HG03565 (cell line): Measurements from ENCODE around the gene TBCEL.
"Not testable (repeated sequence)": the region's sequence is repeated elsewhere in the genome, so short reads cannot be mapped to it uniquely, and the experiment has no call there.

Experiments used
- ATAC-seq: cut with Tn5 transposase; IDR thresholded peaks from one replicate; pipeline ENCODE4 v1.9.1; 2021; ENCODE audit warnings: mild to moderate bottlenecking, moderate library complexity; ENCODE audit not compliant: unreplicated experiment

TBCEL gene

GRCh38 chr11:121029153-121029552 lies 5.3 kb downstream of the TBCEL start:
- ATAC-seq: no peak

DNA sequence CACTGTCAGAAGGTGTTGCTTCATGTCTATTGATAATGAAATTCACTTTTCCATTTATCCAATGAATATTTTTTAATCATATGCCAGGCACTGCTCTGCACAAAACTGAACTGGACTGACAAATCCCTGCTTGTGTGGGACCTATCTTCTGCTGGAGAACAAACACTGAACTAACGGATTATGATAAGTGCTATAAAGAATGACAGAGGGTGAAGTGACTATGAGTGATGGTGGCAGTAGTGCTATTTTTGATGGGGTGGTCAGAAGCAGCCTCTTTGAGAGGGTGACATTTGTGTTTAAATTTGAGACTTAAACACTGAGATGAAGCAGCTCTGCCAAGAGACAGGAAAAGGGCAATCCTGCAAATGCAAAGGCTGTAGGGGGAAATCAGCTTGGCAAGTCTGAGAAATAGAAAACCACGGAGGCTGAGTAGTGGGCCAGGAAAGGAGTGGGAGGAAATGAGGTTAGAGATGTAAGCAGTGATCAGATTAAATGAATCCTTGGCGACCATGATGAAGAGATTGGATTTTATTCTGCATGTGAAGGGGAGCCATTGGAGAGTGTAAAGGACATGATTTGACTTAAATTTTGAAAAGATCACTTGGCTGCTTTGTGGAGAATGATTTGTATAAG lies 6.0 kb downstream of the TBCEL start:
- ATAC-seq: no peak

- ATAC-seq: no peak
Observed at GRCh38 chr11:121031167-121031566, 7.3 kb downstream of the TBCEL start.

DNA sequence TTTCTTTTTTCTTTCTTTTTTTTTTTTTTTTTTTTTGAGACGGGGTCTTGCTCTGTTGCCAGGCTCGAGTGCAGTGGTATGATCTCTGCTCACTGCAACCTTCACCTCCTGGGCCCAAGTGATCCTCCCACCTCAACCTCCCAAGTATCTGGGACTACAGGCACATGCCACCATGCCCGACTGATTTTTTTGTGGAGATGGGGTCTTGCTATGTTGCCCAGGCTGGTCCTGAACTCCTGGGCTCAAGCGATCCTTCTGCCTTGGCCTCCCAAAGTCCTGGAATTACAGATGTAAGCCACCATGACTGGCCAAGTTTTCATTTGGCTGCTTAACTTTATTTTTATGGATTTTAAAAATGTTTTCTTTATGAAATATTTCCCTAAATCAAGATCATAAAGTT lies 7.7 kb downstream of the TBCEL start:
- not testable (repeated sequence) for ATAC-seq

GRCh38 chr11:121032546-121032945 lies 8.6 kb downstream of the TBCEL start:
- no peak for ATAC-seq

- no peak for ATAC-seq
Observed at GRCh38 chr11:121033635-121034034, 9.7 kb downstream of the TBCEL start.

- no peak for ATAC-seq
Observed at GRCh38 chr11:121035169-121035755, 11.4 kb downstream of the TBCEL start.

- ATAC-seq: no peak
Observed at GRCh38 chr11:121035780-121036179, 11.9 kb downstream of the TBCEL start.

DNA sequence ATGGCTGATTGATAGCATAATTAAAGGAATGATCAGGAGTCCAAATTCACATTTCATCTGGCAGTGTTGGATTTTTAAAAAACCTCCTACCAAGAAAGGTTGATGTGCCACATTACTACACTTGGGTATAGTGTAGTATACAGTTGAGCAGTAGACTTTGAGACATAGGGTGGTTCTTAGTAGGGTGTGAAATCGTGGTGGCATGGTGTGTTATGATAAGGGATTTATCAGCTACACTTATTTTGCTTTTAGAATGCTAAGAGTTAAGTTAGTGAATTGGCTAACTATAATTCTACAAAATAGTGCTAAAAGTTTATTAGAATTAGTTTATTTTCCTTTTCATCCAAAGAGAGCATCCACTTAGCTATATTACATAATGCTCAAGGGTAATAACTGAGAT lies 13.1 kb downstream of the TBCEL start:
- no peak for ATAC-seq

DNA sequence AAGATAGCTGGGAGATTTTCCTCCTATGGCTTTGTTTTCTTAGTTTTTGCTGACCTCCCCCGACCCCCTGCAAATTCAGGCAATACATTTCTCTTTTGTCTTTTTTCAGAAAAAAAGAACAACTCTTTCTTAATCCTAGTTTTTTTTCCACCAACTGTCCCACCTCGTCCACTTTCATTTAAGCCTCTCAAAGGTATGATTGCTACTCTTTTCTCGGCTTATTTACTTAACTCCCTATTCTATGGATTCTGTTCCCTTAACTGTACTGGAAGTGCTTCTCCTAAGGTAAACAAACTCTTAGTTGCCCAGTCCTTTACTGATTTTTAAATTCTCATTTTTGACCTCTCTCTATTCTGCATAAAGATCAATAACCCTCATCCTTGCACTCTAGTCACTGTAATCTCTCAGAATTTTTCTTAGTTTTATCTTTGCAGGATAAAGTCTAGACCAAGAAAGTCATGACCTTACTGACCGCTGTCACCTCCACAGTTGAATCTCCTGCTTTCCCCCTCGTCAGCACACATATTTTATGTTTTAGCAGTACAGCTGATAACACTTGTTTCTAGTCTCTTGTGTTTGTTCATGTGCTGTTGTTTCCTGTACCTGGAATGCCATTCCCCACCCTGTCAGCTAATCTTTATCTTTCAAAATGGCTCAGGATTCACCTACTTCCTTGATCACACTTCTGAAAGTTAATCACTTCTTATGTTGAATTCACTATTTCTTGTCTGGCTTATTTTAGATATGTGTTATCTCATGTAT lies 14.9 kb downstream of the TBCEL start:
- no peak for ATAC-seq

DNA sequence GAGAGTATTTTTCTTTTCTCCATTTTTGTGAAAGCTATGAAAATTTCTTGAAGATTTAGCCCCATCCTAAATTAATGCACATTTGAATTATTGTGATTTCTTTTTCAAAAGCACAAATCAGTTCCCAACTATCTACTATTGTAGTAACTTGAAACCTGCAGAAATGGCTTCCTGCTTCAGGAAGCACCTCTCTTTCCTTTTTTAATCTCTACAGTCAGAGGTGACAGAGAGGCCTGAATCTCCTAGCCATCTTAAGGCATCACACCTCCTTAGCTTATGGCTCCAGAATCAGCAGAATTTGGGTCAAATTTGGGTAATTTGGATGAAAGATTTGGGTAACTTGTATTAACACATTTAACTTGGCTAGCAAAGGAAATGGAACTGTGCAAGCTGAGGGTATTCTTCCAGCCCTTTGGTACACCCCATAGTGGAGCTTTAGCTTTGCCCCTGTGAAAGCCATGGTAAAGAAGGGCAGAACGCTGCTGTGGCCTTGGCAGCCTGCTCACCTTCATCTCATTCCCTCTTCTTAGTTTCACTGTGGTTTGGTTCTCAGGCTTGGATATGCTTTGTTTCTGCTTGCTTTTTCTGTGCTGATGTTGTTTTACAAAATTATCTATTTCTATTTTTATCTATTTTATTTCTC lies 16.2 kb downstream of the TBCEL start:
- no peak for ATAC-seq

GRCh38 chr11:121040614-121041002 lies 16.7 kb downstream of the TBCEL start:
- no peak for ATAC-seq

DNA sequence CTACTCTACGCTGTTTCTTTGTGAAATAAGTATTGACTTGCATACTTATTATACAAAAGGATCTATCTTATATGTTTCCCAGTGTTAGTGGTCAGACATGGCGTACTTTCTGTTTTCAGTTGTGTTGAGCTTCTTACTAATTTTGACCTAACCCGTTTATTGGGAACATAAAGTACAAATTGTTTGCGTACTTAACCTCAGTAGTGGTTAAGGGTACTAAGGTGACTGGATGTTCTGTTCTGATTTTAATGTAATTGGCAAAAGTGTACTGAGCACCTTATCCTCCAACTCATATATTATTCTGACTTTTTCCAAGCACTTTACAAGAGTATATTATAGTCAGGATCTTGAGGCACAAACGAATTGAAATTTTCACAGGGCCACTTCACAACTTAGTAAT lies 17.2 kb downstream of the TBCEL start:
- ATAC-seq: no peak

- ATAC-seq: no peak
Observed at GRCh38 chr11:121042296-121042695, 18.4 kb downstream of the TBCEL start.

- ATAC-seq: no peak
Observed at GRCh38 chr11:121047926-121048325, 24.0 kb downstream of the TBCEL start.

DNA sequence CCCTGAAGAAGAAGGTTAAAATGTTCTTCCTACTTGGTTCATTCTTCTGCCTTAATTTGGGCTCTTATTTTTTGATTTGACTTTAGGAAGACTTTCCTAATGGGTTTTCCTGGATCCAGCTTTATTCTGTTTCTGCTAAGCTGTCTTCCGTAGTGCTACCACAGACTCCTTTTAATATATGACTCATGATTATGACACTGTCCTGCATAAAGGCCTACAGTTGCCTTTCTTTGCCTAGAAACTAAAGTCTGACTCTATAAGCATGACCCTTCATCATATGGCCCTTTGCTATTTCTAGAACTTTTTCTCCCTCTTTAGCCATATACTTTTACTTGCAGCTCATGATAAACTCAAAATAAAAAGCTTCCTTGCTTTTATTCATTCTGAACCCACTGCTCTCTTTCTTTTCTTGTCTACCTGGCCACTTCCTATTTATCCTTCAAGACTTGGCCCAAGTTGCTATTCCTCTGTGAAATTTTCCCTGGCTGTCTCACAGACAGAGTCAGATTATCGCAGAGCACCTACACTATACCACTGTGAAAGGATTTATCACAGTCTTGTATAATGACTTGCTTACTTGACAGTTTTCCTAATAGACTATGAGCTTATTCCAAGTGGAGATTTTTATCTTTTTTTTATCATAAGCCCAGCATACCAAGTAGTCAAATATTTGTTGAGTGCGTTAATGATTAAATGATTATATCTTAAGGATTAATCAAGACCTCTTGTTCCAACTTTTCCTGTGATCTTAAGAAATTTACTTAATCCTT lies 24.7 kb downstream of the TBCEL start:
- no peak for ATAC-seq

DNA sequence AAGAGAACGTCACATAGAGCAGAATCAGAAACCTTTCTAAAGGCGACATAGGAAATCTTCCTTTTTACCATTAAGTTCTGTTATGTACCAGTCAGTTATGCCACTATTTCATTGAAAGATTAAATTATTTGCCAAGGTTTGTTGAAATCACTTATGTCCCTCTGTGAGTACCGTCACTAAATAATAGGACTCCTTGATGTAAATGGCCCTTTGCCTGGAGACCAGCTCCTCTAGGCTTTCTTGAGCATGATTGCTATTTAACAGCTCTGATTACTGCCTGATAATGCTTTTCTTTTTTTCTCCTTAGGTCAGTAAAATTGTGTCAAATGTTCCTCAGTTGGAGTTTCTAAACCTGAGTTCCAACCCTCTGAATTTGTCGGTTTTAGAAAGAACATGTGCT lies 29.3 kb downstream of the TBCEL start:
- no peak for ATAC-seq

DNA sequence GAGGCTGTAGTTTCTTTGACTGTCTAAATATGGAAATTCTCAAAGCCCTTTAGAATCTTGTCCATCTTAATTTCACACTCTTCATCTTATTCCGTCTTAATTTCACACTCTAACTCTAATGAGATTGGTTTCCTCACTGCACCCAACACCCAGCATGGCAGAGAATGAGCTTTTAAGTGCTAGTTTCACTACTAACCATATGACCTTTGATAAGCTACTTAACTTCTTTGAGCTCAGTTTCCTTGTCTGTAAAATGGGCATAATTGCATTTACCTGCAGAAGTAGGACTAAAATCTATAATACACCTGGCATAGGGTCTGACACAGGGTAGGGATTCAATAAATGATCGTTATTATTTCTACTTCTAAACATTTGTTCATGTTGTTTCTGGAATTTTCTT lies 30.4 kb downstream of the TBCEL start:
- ATAC-seq: no peak

- no peak for ATAC-seq
Observed at GRCh38 chr11:121055076-121055475, 31.2 kb downstream of the TBCEL start.

DNA sequence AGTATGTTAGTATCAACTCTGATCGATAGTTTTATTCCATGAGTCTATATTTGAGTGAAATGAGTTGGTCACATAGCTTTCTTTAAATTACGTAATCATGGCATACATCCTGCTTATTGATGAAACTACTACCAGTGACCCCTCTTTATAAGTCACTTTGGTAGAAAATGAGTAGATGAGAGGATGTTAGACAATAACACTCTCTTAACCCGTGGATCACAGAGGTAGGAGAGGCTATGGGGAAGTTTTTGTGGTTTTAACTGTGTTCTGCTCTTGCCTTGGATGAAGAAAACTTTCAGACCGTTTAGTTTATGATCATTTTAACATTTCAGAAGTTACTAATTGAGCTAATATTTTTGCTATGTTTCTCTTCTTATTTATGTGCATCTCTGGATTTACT lies 34.0 kb downstream of the TBCEL start:
- ATAC-seq: no peak

- no peak for ATAC-seq
Observed at GRCh38 chr11:121058941-121059340, 35.0 kb downstream of the TBCEL start.
